Neural progenitor cell (in vitro differentiated cells): ENCODE data around the gene PNKP. TPM values are rescaled to one million over a fixed set of nuclear protein-coding genes. Genes with fewer than 3 reads are reported as not detected.
A peak's percentile ranks its signal among the peaks of the same experiment; 100 is the strongest.

Experiments
- DNase-seq: peaks from one replicate; pipeline ENCODE4 v3.0.0-alpha.2; 2016; ENCODE audit warnings: low spot score
- H2AFZ ChIP-seq: fragments of 200-600 bp; sonication (generic); replicated peaks from 2 replicates; pipeline ENCODE4 v1.6.1; 2016; ENCODE audit warnings: antibody characterized with exemption
- H3F3A ChIP-seq: fragments of 200-600 bp; sonication (generic); 2 replicates; pipeline ENCODE4 v1.6.1; 2016; ENCODE audit warnings: antibody characterized with exemption, low read depth
- H3K27ac ChIP-seq: fragments of 200-600 bp; sonication (generic); 2 replicates; pipeline ENCODE4 v1.5.1; 2016; ENCODE audit warnings: mild to moderate bottlenecking
- H3K27me3 ChIP-seq: fragments of 200-600 bp; sonication (generic); 2 replicates; pipeline ENCODE4 v1.6.1; 2016; ENCODE audit warnings: mild to moderate bottlenecking, moderate library complexity
- H3K36me3 ChIP-seq: fragments of 200-600 bp; sonication (generic); 2 replicates; pipeline ENCODE4 v1.5.1; 2016
- H3K4me1 ChIP-seq: fragments of 200-600 bp; sonication (generic); 2 replicates; pipeline ENCODE4 v1.6.1; 2016; ENCODE audit warnings: mixed run types
- H3K4me2 ChIP-seq: fragments of 200-600 bp; sonication (generic); 2 replicates; pipeline ENCODE4 v1.6.1; 2016
- H3K4me3 ChIP-seq: fragments of 200-600 bp; sonication (generic); 2 replicates; pipeline ENCODE4 v1.5.1; 2016
- H3K79me2 ChIP-seq: fragments of 200-600 bp; sonication (generic); 2 replicates; pipeline ENCODE4 v1.6.1; 2016; ENCODE audit warnings: low read depth
- H3K9ac ChIP-seq: fragments of 200-600 bp; sonication (generic); 2 replicates; pipeline ENCODE4 v1.6.1; 2016
- H3K9me3 ChIP-seq: fragments of 200-600 bp; sonication (generic); 2 replicates; pipeline ENCODE4 v1.5.1; 2016; ENCODE audit warnings: low read depth
- H4K20me1 ChIP-seq: fragments of 200-600 bp; sonication (generic); 2 replicates; pipeline ENCODE4 v1.6.1; 2016; ENCODE audit warnings: low read depth
- H3K27ac Mint-ChIP-seq: 3 replicates; pipeline ENCODE4 v1.8.0; 2021; ENCODE audit warnings: mixed read lengths
- H3K27me3 Mint-ChIP-seq: 2 replicates; pipeline ENCODE4 v1.8.0; 2022; ENCODE audit warnings: low read depth, mild to moderate bottlenecking, inconsistent platforms, moderate library complexity, mixed read lengths; ENCODE audit not compliant: insufficient read depth
- H3K36me3 Mint-ChIP-seq: 3 replicates; pipeline ENCODE4 v1.8.0; 2021; ENCODE audit warnings: mixed read lengths
- H3K4me1 Mint-ChIP-seq: 3 replicates; pipeline ENCODE4 v1.8.0; 2021; ENCODE audit warnings: mixed read lengths
- H3K4me3 Mint-ChIP-seq: 3 replicates; pipeline ENCODE4 v1.8.0; 2021; ENCODE audit warnings: mild to moderate bottlenecking, moderate library complexity, mixed read lengths
- H3K9me3 Mint-ChIP-seq: 3 replicates; pipeline ENCODE4 v1.8.0; 2020; ENCODE audit warnings: mixed read lengths
- CTCF ChIP-seq: fragments of 200-600 bp; sonication (generic); IDR thresholded peaks from 2 replicates; pipeline ENCODE4 v1.5.1; 2017; ENCODE audit warnings: antibody characterized with exemption, mild to moderate bottlenecking
- EZH2 ChIP-seq: fragments of 200-600 bp; sonication (generic); IDR thresholded peaks from 2 replicates; pipeline ENCODE4 v1.6.1; 2017; ENCODE audit warnings: antibody characterized with exemption, mild to moderate bottlenecking, moderate library complexity
- EZH2phosphoT487 ChIP-seq: fragments of 200-600 bp; sonication (generic); IDR thresholded peaks from 2 replicates; pipeline ENCODE4 v1.6.1; 2017; ENCODE audit warnings: antibody characterized with exemption
- total RNA-seq: library from RNA; depleted of rRNA; stranded (reverse); fragments of >200 nt; gene quantifications from 2 replicates; pipeline ENCODE4 v1.2.3, GENCODE V29; 2015; ENCODE audit warnings: low replicate concordance

PNKP gene
- total RNA-seq, 1 donor from 2014 or later: 41.1 TPM

- H3K27me3 Mint-ChIP-seq: peaks cover 15% of the 10 kb centered on the region
- H3K9me3 Mint-ChIP-seq: no peaks in the 10 kb centered on the region
- Histone ChIP-seq H3K4me1 (peaks cover 8% of the 10 kb centered on the region), H3K4me3 (no peak overlapping the region), H3K4me2 (no peak overlapping the region), H4K20me1 (peaks cover 64% of the 10 kb centered on the region), H3K36me3 (no peaks in the 10 kb centered on the region), H3K27me3 (no peaks in the 10 kb centered on the region), H3K79me2 (peaks cover 38% of the 10 kb centered on the region), H3K27ac (no peak overlapping the region), H3F3A (peaks cover 92% of the 10 kb centered on the region), H2AFZ (no peak overlapping the region), H3K9me3 (no peaks in the 10 kb centered on the region), H3K9ac (no peak overlapping the region)
- TF ChIP-seq EZH2phosphoT487 (no peak), CTCF (no peak), EZH2 (no peak)
- no peak overlapping the region for H3K27ac Mint-ChIP-seq
- no peak overlapping the region for H3K4me3 Mint-ChIP-seq
- peaks cover 51% of the 10 kb centered on the region for H3K4me1 Mint-ChIP-seq
- H3K36me3 Mint-ChIP-seq: peaks cover 27% of the 10 kb centered on the region
- no peak for DNase-seq
These were observed 3.4 kb downstream of the PNKP start for GRCh38 chr19:49863935-49864320.

- Histone ChIP-seq H3K4me2 (no peak overlapping the region), H3K27me3 (no peaks in the 10 kb centered on the region), H2AFZ (no peak overlapping the region), H3K27ac (no peak overlapping the region), H3K9ac (no peak overlapping the region), H3F3A (peaks cover 92% of the 10 kb centered on the region), H3K4me1 (peaks cover 3% of the 10 kb centered on the region), H3K9me3 (no peaks in the 10 kb centered on the region), H3K4me3 (no peak overlapping the region), H4K20me1 (peaks cover 69% of the 10 kb centered on the region), H3K36me3 (no peaks in the 10 kb centered on the region), H3K79me2 (peaks cover 38% of the 10 kb centered on the region)
- H3K36me3 Mint-ChIP-seq: peaks cover 29% of the 10 kb centered on the region
- H3K27me3 Mint-ChIP-seq: peaks cover 19% of the 10 kb centered on the region
- TF ChIP-seq EZH2phosphoT487: no peak
- H3K9me3 Mint-ChIP-seq: no peaks in the 10 kb centered on the region
- H3K4me3 Mint-ChIP-seq: peak overlapping the region; percentile 6
- peaks cover 48% of the 10 kb centered on the region for H3K4me1 Mint-ChIP-seq
- no peak for DNase-seq
- peak overlapping the region; percentile 76 for H3K27ac Mint-ChIP-seq
These were observed 4.0 kb downstream of the PNKP start for GRCh38 chr19:49863254-49863934.

GRCh38 chr19:49862391-49863253 is 4.8 kb downstream of the PNKP start:
- Mint-ChIP-seq H3K27ac (peak overlapping the region; percentile 76), H3K4me3 (no peak overlapping the region)

More at GRCh38 chr19:49862391-49863253, 4.8 kb downstream of the PNKP start:
- no peaks in the 10 kb centered on the region for H3K9me3 ChIP-seq
- peaks cover 38% of the 10 kb centered on the region for H3K79me2 ChIP-seq
- no peaks in the 10 kb centered on the region for H3K36me3 ChIP-seq
- Mint-ChIP-seq H3K27me3 (peaks cover 15% of the 10 kb centered on the region), H3K36me3 (peaks cover 29% of the 10 kb centered on the region), H3K4me1 (peaks cover 46% of the 10 kb centered on the region), H3K9me3 (no peaks in the 10 kb centered on the region)
- no peak overlapping the region for H3K4me2 ChIP-seq
- DNase-seq: peak; percentile 52
- peaks cover 77% of the 10 kb centered on the region for H4K20me1 ChIP-seq
- H3K4me1 ChIP-seq: peaks cover 3% of the 10 kb centered on the region
- no peak overlapping the region for H3K27ac ChIP-seq
- no peaks in the 10 kb centered on the region for H3K27me3 ChIP-seq
- no peak overlapping the region for H2AFZ ChIP-seq
- H3K4me3 ChIP-seq: no peak overlapping the region
- TF ChIP-seq EZH2phosphoT487 (no peak), CTCF (peak; percentile 45), EZH2 (no peak)
- H3F3A ChIP-seq: peaks cover 92% of the 10 kb centered on the region
- no peak overlapping the region for H3K9ac ChIP-seq
